ENCODE measurements around the gene TMEM87B. TPM values are rescaled to one million over a fixed set of nuclear protein-coding genes. Genes with fewer than 3 reads are reported as not detected.
"Not testable (repeated sequence)": the region's sequence is repeated elsewhere in the genome, so short reads cannot be mapped to it uniquely, and the experiment has no call there.

Gene TMEM87B
- total RNA-seq, 1 experiment from 2014 or later, result 16.3 TPM

DNA sequence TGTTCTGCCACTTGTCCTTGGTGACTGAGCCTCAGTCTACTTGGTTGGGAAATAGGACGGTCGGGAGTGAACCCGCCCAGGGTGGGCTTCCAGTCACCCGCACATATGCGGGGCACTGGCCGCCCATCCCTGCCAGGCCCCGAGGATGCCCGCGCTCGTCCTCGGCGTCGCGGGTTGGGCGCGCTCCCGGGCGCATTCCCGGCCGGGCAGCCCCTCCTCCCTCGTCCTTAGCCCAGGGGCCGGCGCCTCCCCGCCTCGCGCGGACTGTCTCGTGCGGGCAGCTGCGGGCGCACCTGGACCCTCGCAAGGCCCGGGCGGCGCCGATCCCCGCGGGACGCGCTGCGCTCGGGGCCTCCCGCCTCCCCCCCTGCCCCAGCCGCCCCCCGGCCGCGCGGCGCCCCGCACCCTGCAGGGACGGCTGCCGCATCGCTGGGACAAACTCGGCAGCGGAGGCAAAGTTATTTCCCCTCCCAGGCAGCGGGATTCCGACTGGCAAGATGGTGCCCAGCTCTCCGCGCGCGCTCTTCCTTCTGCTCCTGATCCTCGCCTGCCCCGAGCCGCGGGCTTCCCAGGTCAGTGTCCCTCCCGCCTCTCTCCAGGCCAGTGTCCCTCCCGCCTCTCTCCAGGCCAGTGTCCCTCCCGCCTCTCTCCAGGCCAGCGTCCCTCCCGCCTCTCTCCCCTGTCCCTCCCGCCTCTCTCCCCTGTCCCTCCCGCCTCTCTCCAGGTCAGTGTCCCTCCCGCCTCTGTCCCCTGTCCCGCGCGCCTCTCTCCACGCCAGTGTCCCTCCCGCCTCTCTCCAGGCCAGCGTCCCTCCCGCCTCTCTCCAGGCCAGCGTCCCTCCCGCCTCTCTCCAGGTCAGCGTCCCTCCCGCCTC is 83.3 kb downstream of the TMEM87B start, which contains the start of gene FBLN7:
TSS of gene FBLN7 (plus strand) at position 227 of the 874 bp plus-strand sequence. CDS start at position 498, 271 bp downstream.
- Mint-ChIP-seq H3K36me3 (ENCODE audit: insufficient read depth, unreplicated experiment) (no peaks in the 10 kb centered on the region), H3K4me1 (ENCODE audit: low read depth, unreplicated experiment) (no peaks in the 10 kb centered on the region), H3K4me3 (ENCODE audit: unreplicated experiment) (peak within 1 kb of the TSS; percentile 77), H3K9me3 (ENCODE audit: unreplicated experiment) (no peaks in the 10 kb centered on the region), H3K27ac (ENCODE audit: unreplicated experiment) (no peak within 1 kb of the TSS), H3K27me3 (ENCODE audit: insufficient read depth, unreplicated experiment) (no peaks in the 10 kb centered on the region)
- ChIA-PET CTCF (interaction anchor here (0.6 kb wide), 2 partner anchors 78 to 187 kb away, joined by 3 to 4 read pairs; no protein-coding TSS in a partner anchor), POLR2A (no interaction called here)
- TF ChIP-seq, protein P1, sequence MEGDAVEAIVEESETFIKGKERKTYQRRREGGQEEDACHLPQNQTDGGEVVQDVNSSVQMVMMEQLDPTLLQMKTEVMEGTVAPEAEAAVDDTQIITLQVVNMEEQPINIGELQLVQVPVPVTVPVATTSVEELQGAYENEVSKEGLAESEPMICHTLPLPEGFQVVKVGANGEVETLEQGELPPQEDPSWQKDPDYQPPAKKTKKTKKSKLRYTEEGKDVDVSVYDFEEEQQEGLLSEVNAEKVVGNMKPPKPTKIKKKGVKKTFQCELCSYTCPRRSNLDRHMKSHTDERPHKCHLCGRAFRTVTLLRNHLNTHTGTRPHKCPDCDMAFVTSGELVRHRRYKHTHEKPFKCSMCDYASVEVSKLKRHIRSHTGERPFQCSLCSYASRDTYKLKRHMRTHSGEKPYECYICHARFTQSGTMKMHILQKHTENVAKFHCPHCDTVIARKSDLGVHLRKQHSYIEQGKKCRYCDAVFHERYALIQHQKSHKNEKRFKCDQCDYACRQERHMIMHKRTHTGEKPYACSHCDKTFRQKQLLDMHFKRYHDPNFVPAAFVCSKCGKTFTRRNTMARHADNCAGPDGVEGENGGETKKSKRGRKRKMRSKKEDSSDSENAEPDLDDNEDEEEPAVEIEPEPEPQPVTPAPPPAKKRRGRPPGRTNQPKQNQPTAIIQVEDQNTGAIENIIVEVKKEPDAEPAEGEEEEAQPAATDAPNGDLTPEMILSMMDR (IDR thresholded peaks at IDR 0.05; ENCODE audit: insufficient read depth in 1 of 2, low read depth in 1 of 2, low read length in 1 of 2, severe bottlenecking in 1 of 2, unreplicated experiment in 1 of 2), result no peak
- H3K4me3 ChIP-seq (ENCODE audit: low read depth, low read length), result peak within 1 kb of the TSS; percentile 55
- no peaks in the 10 kb centered on the region for H3K36me3 ChIP-seq (ENCODE audit: control insufficient read depth, insufficient read depth, low read length)
- no peaks in the 10 kb centered on the region for H3K27me3 ChIP-seq (replicated peaks; ENCODE audit: control insufficient read depth, insufficient read depth, low read length)
- no peaks in the 10 kb centered on the region for H3K4me1 ChIP-seq
- H3K9me3 ChIP-seq, result no peaks in the 10 kb centered on the region
- intact Hi-C loops (cut with micrococcal nuclease; ENCODE audit: unreplicated experiment), result no loop called here
- peak in 1 of 2 experiments; percentile 46 for DNase-seq
- BruUV-seq (replicated peaks), result no TSS peak

DNA sequence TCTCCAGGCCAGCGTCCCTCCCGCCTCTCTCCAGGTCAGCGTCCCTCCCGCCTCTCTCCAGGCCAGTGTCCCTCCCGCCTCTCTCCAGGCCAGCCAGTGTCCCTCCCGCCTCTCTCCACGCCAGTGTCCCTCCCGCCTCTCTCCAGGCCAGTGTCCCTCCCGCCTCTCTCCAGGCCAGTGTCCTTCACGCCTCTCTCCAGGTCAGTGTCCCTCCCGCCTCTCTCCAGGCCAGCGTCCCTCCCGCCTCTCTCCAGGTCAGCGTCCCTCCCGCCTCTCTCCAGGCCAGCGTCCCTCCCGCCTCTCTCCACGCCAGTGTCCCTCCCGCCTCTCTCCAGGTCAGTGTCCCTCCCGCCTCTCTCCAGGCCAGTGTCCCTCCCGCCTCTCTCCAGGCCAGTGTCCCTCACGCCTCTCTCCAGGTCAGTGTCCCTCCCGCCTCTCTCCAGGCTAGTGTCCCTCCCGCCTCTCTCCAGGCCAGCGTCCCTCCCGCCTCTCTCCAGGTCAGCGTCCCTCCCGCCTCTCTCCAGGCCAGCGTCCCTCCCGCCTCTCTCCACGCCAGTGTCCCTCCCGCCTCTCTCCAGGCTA is 84.1 kb downstream of the TMEM87B start:
- H3K27me3 ChIP-seq (replicated peaks; ENCODE audit: control insufficient read depth, insufficient read depth, low read length); H3K4me3 ChIP-seq (ENCODE audit: low read depth, low read length); DNase-seq; H3K36me3 ChIP-seq (ENCODE audit: control insufficient read depth, insufficient read depth, low read length); H3K9me3 Mint-ChIP-seq (ENCODE audit: unreplicated experiment); H3K4me1 ChIP-seq; H3K9me3 ChIP-seq; H3K27me3 Mint-ChIP-seq (ENCODE audit: insufficient read depth, unreplicated experiment); POLR2A ChIA-PET; intact Hi-C loops (cut with micrococcal nuclease; ENCODE audit: unreplicated experiment); H3K36me3 Mint-ChIP-seq (ENCODE audit: insufficient read depth, unreplicated experiment); H3K27ac Mint-ChIP-seq (ENCODE audit: unreplicated experiment); CTCF ChIA-PET; BruUV-seq (replicated peaks); H3K4me1 Mint-ChIP-seq (ENCODE audit: low read depth, unreplicated experiment): not testable (repeated sequence)
- H3K4me3 Mint-ChIP-seq (ENCODE audit: unreplicated experiment), result peak overlapping the region; percentile 77

DNA sequence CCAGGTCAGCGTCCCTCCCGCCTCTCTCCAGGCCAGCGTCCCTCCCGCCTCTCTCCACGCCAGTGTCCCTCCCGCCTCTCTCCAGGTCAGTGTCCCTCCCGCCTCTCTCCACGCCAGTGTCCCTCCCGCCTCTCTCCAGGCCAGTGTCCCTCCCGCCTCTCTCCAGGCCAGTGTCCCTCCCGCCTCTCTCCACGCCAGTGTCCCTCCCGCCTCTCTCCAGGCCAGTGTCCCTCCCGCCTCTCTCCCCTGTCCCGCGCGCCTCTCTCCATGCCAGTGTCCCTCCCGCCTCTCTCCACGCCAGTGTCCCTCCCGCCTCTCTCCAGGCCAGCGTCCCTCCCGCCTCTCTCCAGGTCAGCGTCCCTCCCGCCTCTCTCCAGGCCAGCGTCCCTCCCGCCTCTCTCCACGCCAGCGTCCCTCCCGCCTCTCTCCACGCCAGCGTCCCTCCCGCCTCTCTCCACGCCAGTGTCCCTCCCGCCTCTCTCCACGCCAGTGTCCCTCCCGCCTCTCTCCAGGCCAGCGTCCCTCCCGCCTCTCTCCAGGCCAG is 84.7 kb downstream of the TMEM87B start:
- H3K4me1 Mint-ChIP-seq (ENCODE audit: low read depth, unreplicated experiment); DNase-seq; H3K27me3 Mint-ChIP-seq (ENCODE audit: insufficient read depth, unreplicated experiment); H3K36me3 Mint-ChIP-seq (ENCODE audit: insufficient read depth, unreplicated experiment); H3K27me3 ChIP-seq (replicated peaks; ENCODE audit: control insufficient read depth, insufficient read depth, low read length); H3K36me3 ChIP-seq (ENCODE audit: control insufficient read depth, insufficient read depth, low read length); BruUV-seq (replicated peaks); H3K4me3 ChIP-seq (ENCODE audit: low read depth, low read length); H3K9me3 ChIP-seq; CTCF ChIA-PET; intact Hi-C loops (cut with micrococcal nuclease; ENCODE audit: unreplicated experiment); H3K9me3 Mint-ChIP-seq (ENCODE audit: unreplicated experiment); POLR2A ChIA-PET; H3K27ac Mint-ChIP-seq (ENCODE audit: unreplicated experiment); H3K4me1 ChIP-seq: not testable (repeated sequence)
- peak overlapping the region; percentile 25 for H3K4me3 Mint-ChIP-seq (ENCODE audit: unreplicated experiment)
